Adrenal gland (tissue), 12 donors: ENCODE results near the gene PSMB7. TPM values are rescaled to one million over a fixed set of nuclear protein-coding genes. Genes with fewer than 3 reads are reported as not detected.
A peak's percentile ranks its signal among the peaks of the same experiment; 100 is the strongest.

Experiments used
- DNase-seq, 7 donors: peaks; one replicate each; pipeline ENCODE4 v3.0.0-alpha.2; 2019 to 2020
- H3K27ac ChIP-seq, 5 donors: fragments of 200-600 bp; sonication (generic) in 4 of 5; 1 replicate in 3 of 5; 2 replicates in 2 of 5; pipeline versions ENCODE4 v1.5.1 to v1.8.0; 2016 to 2020; ENCODE audit warnings: mild to moderate bottlenecking in 1 of 5
- H3K27me3 ChIP-seq: fragments of 200-600 bp; 2 replicates; pipeline ENCODE4 v1.8.0; 2021
- H3K36me3 ChIP-seq, 2 donors: fragments of 200-600 bp; replicated peaks in 1 of 2; 1 replicate in 1 of 2; 2 replicates in 1 of 2; pipeline versions ENCODE4 v1.5.1 to v1.8.0; 2018 to 2022
- H3K4me1 ChIP-seq, 2 donors: fragments of 200-600 bp; replicated peaks in 1 of 2; 1 replicate in 1 of 2; 2 replicates in 1 of 2; pipeline versions ENCODE4 v1.5.1 to v1.8.0; 2018 to 2021
- H3K4me3 ChIP-seq, 4 donors: fragments of 200-600 bp; sonication (generic) in 3 of 4; one replicate each; pipeline ENCODE4 v1.5.1; 2016 to 2018
- H3K9me3 ChIP-seq, 3 donors: fragments of 200-600 bp; sonication (generic) in 1 of 3; replicated peaks in 1 of 3; 1 replicate in 2 of 3; 2 replicates in 1 of 3; pipeline versions ENCODE4 v1.5.1 to v1.8.0; 2016 to 2021
- POLR2A ChIP-seq, 2 donors: fragments of 450-650 bp; IDR thresholded peaks; one replicate each; pipeline ENCODE4 v1.6.1; 2017; ENCODE audit warnings: antibody characterized with exemption in 2 of 2, mild to moderate bottlenecking in 2 of 2, moderate library complexity in 1 of 2
- WGBS, 4 donors: extraction: QIAGEN DNeasy Blood & Tissue Kit in 2 of 4; methylation state at CpG; one replicate each; pipeline versions ENCODE4 v1.1.5 to v1.1.7; 2013 to 2017; 5-methylcytosine and 5-hydroxymethylcytosine counted together
- intact Hi-C, 2 donors: fragments of 100-400 bp; cut with DNase I; formaldehyde crosslinking; loops; one replicate each; pipeline versions ENCODE4 v1.14.1 to v1.15.0; 2022 to 2023
- polyA plus RNA-seq, 3 donors: library from polyadenylated mRNA; stranded (reverse); fragments of 200-250 nt in 2 of 3; fragments of 350-450 nt in 1 of 3; fragmentation: Illumina TruSeq in 1 of 3; extraction: RNeasy Lipid Tissue Mini Kit (QIAGEN cat#74804) in 1 of 3; gene quantifications; one replicate each; pipeline ENCODE4 v1.2.3, GENCODE V29; 2013 to 2014
- total RNA-seq, 9 donors: library from RNA; depleted of rRNA in 4 of 9; stranded (reverse); fragments of >200 nt in 4 of 9; fragments of 120-200 nt in 1 of 9; fragmentation: NEBNext Ultra II Directional in 1 of 9; extraction: Animal tissue kit (Norgen Biotek cat#: 25700) in 1 of 9; gene quantifications; one replicate each; pipeline versions ENCODE4 v1.1.0 to v1.2.4, GENCODE V29; 2013 to 2023
- TF ChIP-seq, protein P1 (sequence below), 6 experiments: fragments of 450-650 bp in 4 of 6; fragments of 200-600 bp in 2 of 6; sonication (generic) in 1 of 6; IDR thresholded peaks; 1 replicate in 5 of 6; 2 replicates in 1 of 6; pipeline versions ENCODE4 v1.5.1 to v1.8.0; 2016 to 2021; ENCODE audit warnings: antibody characterized with exemption in 6 of 6, mild to moderate bottlenecking in 2 of 6, moderate library complexity in 1 of 6
- donor health status: healthy with polysubstance abuse.
- donor health status: Bipolar disorder and iron deficiency.
- donor health status: DM: yes; HTN: yes; CAD: no.
- donor health status: DM: no; HTN: no; CAD: no.
- donor health status: DM: no; HTN: no; CAD: no.
- donor health status: DM: yes; HTN: yes; CAD: no.

PSMB7 gene
- total and polyA plus RNA-seq, 12 donors: 107 to 427 (median 178) TPM

DNA sequence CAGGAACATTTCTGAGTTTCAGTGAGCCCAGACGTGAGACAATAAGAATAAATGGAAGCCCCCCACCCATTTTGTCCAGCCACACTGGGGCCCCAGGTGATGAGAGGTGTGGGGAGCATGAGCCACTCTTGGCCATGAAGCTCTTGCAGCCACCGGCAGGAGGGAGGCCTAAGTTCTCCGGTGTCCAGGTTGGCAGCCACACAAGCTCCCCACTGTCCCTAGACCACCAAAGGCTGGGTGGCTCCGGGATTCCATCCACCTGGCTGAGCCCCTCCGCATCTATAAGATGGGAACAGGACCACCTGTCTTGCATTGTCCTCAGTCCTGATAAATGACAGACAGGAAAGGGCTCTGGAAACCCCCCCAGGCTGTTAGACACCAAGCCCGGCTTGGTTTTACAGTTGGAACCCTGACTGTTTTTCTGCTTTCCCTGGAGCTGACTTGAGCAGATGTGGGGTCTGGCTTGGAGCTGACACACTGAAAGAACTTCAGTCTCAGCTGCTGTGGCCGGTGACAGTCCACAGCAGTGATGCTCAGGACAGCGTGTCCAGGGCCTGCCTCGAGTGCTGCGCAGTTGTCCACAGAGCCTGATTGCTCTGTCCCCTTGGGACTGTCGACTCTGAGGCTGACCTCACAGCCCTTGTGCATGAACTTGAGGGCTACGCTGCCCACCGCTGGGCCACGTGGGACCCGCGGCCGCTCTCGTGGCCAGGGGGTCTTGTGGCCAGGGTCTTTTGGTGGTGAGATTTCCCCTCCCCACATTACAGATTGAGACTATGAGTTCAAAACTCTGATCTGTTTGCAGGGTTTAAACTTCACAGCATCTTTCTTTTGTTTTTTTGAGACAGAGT, 74.8 kb downstream of the PSMB7 start:
- Histone ChIP-seq H3K36me3 (no peaks in the 10 kb centered on the region), H3K4me3 (no peak overlapping the region), H3K9me3 (no peaks in the 10 kb centered on the region), H3K27me3 (no peaks in the 10 kb centered on the region), H3K27ac (no peak overlapping the region), H3K4me1 (peaks cover 0 to 11% of the 10 kb centered on the region in 2 donors)
- DNase-seq: peak in 1 of 7 donors; percentile 71
- intact Hi-C loops: no loop called here
- TF ChIP-seq, protein P1, sequence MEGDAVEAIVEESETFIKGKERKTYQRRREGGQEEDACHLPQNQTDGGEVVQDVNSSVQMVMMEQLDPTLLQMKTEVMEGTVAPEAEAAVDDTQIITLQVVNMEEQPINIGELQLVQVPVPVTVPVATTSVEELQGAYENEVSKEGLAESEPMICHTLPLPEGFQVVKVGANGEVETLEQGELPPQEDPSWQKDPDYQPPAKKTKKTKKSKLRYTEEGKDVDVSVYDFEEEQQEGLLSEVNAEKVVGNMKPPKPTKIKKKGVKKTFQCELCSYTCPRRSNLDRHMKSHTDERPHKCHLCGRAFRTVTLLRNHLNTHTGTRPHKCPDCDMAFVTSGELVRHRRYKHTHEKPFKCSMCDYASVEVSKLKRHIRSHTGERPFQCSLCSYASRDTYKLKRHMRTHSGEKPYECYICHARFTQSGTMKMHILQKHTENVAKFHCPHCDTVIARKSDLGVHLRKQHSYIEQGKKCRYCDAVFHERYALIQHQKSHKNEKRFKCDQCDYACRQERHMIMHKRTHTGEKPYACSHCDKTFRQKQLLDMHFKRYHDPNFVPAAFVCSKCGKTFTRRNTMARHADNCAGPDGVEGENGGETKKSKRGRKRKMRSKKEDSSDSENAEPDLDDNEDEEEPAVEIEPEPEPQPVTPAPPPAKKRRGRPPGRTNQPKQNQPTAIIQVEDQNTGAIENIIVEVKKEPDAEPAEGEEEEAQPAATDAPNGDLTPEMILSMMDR (IDR thresholded peaks at IDR 0.05): no peak
- no peak for TF ChIP-seq POLR2A (IDR thresholded peaks at IDR 0.05)
- 77 to 87% (median 81%) methylated on average over 6 to 18 of the region's 18 CpGs for WGBS, 4 donors

DNA sequence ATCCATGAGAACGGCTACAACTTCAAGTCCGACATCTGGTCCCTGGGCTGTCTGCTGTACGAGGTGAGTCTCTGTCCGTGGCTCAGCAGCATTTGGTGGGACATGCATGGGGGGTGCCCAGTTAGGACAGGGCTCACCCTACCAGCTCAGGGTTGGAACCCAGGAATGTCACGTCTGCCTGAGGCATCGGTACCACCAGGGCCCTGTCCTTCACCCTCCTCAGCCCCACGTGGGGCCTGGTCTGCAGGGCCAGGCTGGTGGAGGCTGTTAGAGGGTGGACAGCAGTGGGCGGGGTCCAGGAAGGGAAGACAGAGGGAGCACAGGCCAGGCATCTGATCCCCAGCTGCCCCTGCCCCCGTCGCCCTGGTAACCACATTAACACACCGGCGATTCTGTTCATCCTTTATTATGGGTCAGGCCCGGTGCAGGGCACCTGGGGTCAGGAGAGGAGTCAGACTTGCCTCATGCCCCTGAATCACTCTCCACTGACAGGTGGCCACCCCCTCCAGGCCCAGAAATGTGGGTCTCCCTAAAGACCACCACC, 75.6 kb downstream of the PSMB7 start:
- no peaks in the 10 kb centered on the region for H3K9me3 ChIP-seq
- intact Hi-C loops: no loop called here
- H3K27me3 ChIP-seq: no peaks in the 10 kb centered on the region
- no peak overlapping the region for H3K27ac ChIP-seq
- 73 to 79% (median 75%) methylated on average over 5 to 13 of the region's 13 CpGs for WGBS, 4 donors
- H3K36me3 ChIP-seq: no peaks in the 10 kb centered on the region
- TF ChIP-seq, protein P1 (IDR thresholded peaks at IDR 0.05): no peak
- no peak for TF ChIP-seq POLR2A (IDR thresholded peaks at IDR 0.05)
- H3K4me3 ChIP-seq: no peak overlapping the region
- peaks cover 0 to 11% of the 10 kb centered on the region in 2 donors for H3K4me1 ChIP-seq
- no peak for DNase-seq

DNA sequence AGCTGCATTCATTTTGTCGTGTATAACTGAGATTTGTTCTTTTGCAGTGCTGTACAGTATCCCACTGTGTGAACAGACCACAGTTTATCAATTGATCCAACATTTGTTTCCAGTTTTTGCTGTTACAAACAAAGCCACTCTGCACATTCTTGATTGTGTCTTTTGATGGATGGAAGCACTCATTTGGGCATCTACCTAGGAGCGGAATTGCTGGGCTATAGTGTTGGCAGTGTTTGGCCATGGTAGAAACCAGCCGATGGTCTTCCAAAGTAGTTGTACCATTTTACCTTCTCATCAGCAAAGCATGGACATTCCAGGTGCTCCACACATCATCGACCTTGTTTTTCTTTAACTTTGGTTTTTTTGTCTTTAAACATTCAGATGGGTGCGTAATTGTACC, 77.7 kb downstream of the PSMB7 start:
- H3K36me3 ChIP-seq: no peaks in the 10 kb centered on the region
- 97 to 100% (median 98%) methylated on average over 5 of the region's 5 CpGs for WGBS, 4 donors
- no peak overlapping the region for H3K4me3 ChIP-seq
- H3K27me3 ChIP-seq: no peaks in the 10 kb centered on the region
- H3K9me3 ChIP-seq: no peaks in the 10 kb centered on the region
- H3K4me1 ChIP-seq: peaks cover 0 to 3% of the 10 kb centered on the region in 2 donors
- TF ChIP-seq, protein P1 (IDR thresholded peaks at IDR 0.05): no peak
- TF ChIP-seq POLR2A (IDR thresholded peaks at IDR 0.05): no peak
- intact Hi-C loops: no loop called here
- DNase-seq: no peak
- H3K27ac ChIP-seq: no peak overlapping the region

DNA sequence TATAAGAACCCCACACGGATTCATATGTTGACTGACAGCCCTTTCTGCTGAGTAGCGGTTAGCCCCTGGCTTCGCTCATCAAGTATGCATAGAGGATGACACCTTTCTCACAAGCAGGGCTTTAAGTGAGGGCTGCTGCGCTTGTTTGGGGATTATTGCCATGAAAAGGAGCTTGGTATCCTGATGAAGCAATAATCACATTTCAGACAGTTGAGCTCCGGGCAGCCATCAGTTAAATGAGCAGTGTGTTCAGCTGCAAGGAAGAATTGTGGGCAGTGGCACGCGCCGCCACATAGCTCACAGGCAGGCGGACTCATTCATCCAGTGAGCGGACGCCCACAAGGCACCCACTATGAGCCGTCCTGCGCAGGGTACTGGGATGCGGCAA, 79.9 kb downstream of the PSMB7 start:
- Histone ChIP-seq H3K36me3 (peaks cover 0 to 4% of the 10 kb centered on the region in 2 donors), H3K9me3 (no peaks in the 10 kb centered on the region), H3K4me1 (no peaks in the 10 kb centered on the region), H3K27me3 (no peaks in the 10 kb centered on the region), H3K4me3 (no peak overlapping the region), H3K27ac (no peak overlapping the region)
- TF ChIP-seq, protein P1 (IDR thresholded peaks at IDR 0.05): no peak
- TF ChIP-seq POLR2A (IDR thresholded peaks at IDR 0.05): no peak
- intact Hi-C loops: no loop called here
- 82 to 87% (median 86%) methylated on average over 12 to 14 of the region's 14 CpGs for WGBS, 4 donors
- DNase-seq: no peak
